ENCODE data around the gene CTPS1.

DNA sequence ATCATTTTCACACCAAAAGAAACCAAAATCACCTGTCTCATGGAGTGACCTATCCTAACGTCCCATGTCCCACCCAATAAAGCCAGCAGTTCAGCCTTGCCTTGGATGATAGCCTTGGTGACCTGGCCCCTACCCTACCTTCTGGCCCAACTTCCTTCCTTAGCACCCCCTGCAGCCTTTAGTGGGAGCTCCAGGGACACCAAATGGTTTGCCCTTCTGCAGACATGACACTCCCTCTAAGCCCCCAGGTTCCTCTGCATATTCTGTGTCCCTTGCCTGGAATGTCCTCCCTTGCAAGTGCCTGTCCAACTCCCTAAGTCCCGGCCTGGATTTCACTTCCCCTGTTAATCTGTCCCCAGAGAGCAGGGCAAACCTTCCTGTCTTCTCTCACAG lies 39.9 kb downstream of the CTPS1 start:
- TF ChIP-seq, protein P1, sequence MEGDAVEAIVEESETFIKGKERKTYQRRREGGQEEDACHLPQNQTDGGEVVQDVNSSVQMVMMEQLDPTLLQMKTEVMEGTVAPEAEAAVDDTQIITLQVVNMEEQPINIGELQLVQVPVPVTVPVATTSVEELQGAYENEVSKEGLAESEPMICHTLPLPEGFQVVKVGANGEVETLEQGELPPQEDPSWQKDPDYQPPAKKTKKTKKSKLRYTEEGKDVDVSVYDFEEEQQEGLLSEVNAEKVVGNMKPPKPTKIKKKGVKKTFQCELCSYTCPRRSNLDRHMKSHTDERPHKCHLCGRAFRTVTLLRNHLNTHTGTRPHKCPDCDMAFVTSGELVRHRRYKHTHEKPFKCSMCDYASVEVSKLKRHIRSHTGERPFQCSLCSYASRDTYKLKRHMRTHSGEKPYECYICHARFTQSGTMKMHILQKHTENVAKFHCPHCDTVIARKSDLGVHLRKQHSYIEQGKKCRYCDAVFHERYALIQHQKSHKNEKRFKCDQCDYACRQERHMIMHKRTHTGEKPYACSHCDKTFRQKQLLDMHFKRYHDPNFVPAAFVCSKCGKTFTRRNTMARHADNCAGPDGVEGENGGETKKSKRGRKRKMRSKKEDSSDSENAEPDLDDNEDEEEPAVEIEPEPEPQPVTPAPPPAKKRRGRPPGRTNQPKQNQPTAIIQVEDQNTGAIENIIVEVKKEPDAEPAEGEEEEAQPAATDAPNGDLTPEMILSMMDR (IDR thresholded peaks at IDR 0.05; ENCODE audit: poor library complexity): no peak
- TF ChIP-seq EZH2phosphoT487 (IDR thresholded peaks at IDR 0.05; ENCODE audit: low read depth, severe bottlenecking, unreplicated experiment) (no peak), EZH2 (IDR thresholded peaks at IDR 0.05; ENCODE audit: borderline replicate concordance) (no peak)

Measured in hepatocyte (in vitro differentiated cells).